Measurements from ENCODE around the gene ZBTB8B.
"Not testable (repeated sequence)": the region's sequence is repeated elsewhere in the genome, so short reads cannot be mapped to it uniquely, and the experiment has no call there.

ZBTB8B gene
- 0 to 0.39 (median 0.04) reads per million in 3 experiments for total RNA-seq

- peak; percentile 7 for DNase-seq
Measured at GRCh38 chr1:32464716-32465577, at the start of gene ZBTB8B. Gene ZBTB8B, plus strand, starts transcription at chr1:32465072. Its CDS starts 5,553 bp downstream, at chr1:32470625.

GRCh38 chr1:32421775-32422174 is 43.1 kb upstream of the ZBTB8B start:
- no peak for DNase-seq

GRCh38 chr1:32426489-32427255 is 38.2 kb upstream of the ZBTB8B start:
- no peak for DNase-seq

- no peak for DNase-seq
Measured at GRCh38 chr1:32427264-32427963, 37.5 kb upstream of the ZBTB8B start.

- DNase-seq = no peak
Measured at GRCh38 chr1:32431736-32432400, 33.0 kb upstream of the ZBTB8B start.

- no peak for DNase-seq
Measured at GRCh38 chr1:32438136-32438535, 26.7 kb upstream of the ZBTB8B start.

GRCh38 chr1:32438777-32439176 is 26.1 kb upstream of the ZBTB8B start:
- DNase-seq = not testable (repeated sequence)

GRCh38 chr1:32441467-32441866 is 23.4 kb upstream of the ZBTB8B start:
- not testable (repeated sequence) for DNase-seq

- no peak for DNase-seq
Measured at GRCh38 chr1:32447469-32448185, 17.2 kb upstream of the ZBTB8B start.

- not testable (repeated sequence) for DNase-seq
Measured at GRCh38 chr1:32448186-32448772, 16.6 kb upstream of the ZBTB8B start.

- DNase-seq = no peak
Measured at GRCh38 chr1:32448773-32449456, 16.0 kb upstream of the ZBTB8B start.

GRCh38 chr1:32449457-32449831 is 15.4 kb upstream of the ZBTB8B start:
- not testable (repeated sequence) for DNase-seq

- DNase-seq = no peak
Measured at GRCh38 chr1:32454726-32455125, 10.1 kb upstream of the ZBTB8B start.

- no peak for DNase-seq
Measured at GRCh38 chr1:32455958-32456357, 8.9 kb upstream of the ZBTB8B start.

GRCh38 chr1:32458798-32459197 is 6.1 kb upstream of the ZBTB8B start:
- not testable (repeated sequence) for DNase-seq

- DNase-seq = not testable (repeated sequence)
Measured at GRCh38 chr1:32462977-32463376, 1.9 kb upstream of the ZBTB8B start.

GRCh38 chr1:32464191-32464715 is 619 bp upstream of the ZBTB8B start:
- no peak for DNase-seq

- no peak for DNase-seq
Measured at GRCh38 chr1:32465578-32465933, 684 bp downstream of the ZBTB8B start.

GRCh38 chr1:32466761-32467160 is 1.9 kb downstream of the ZBTB8B start:
- no peak for DNase-seq

- DNase-seq = no peak
Measured at GRCh38 chr1:32468791-32469190, 3.9 kb downstream of the ZBTB8B start.

- DNase-seq = no peak
Measured at GRCh38 chr1:32470431-32470830, 5.6 kb downstream of the ZBTB8B start.
